Endothelial cell of umbilical vein (primary cell): ENCODE results near the gene C20orf202. TPM values are rescaled to one million over a fixed set of nuclear protein-coding genes. Genes with fewer than 3 reads are reported as not detected.

Experiments
- BruUV-seq: library from RNA; stranded (reverse); fragments of 400-500 nt; replicated peaks from 2 replicates; lab custom pipeline; 2021; lab: Mats Ljungman, UMichigan
- CTCF ChIA-PET: fragments of 300-600, 350-600 bp; sonication (Branson Sonifier 250); formaldehyde crosslinking; loops from one replicate; lab custom pipeline; 2021; ENCODE audit warnings: antibody characterized with exemption, inconsistent platforms; lab: Charles Lee
- POLR2A ChIA-PET: fragments of 300-600, 350-600 bp; sonication (Branson Sonifier 250); formaldehyde crosslinking; loops from one replicate; lab custom pipeline; 2021; ENCODE audit warnings: antibody characterized with exemption, inconsistent platforms; lab: Charles Lee
- DNase-seq: peaks from one replicate; pipeline ENCODE4 v3.0.0-alpha.2; 2011; ENCODE audit warnings: low read depth, low spot score
- FAIRE-seq: peaks from 2 replicates; lab custom pipeline; 2011; peaks lifted over from hg19 to GRCh38; lab: Jason Lieb, UNC
- H2AFZ ChIP-seq: 2 replicates; pipeline ENCODE4 v1.6.0; 2012; ENCODE audit warnings: low read depth, low read length, control low read depth, inconsistent platforms
- H3K27ac ChIP-seq: 2 replicates; pipeline ENCODE4 v1.5.1; 2011; ENCODE audit warnings: low read depth, mild to moderate bottlenecking, control low read depth, low read length, moderate library complexity; ENCODE audit not compliant: insufficient read depth
- H3K27me3 ChIP-seq, 2 experiments: 2 replicates each; pipeline versions ENCODE4 v1.6.0 to v1.6.1; 2011; ENCODE audit warnings: low read length in 2 of 2, mixed read lengths in 1 of 2; ENCODE audit not compliant: control insufficient read depth in 2 of 2, insufficient read depth in 2 of 2
- H3K36me3 ChIP-seq, 2 experiments: 2 replicates in 1 of 2; 3 replicates in 1 of 2; pipeline ENCODE4 v1.5.1; 2011; ENCODE audit warnings: low read length in 2 of 2, mild to moderate bottlenecking in 1 of 2, moderate library complexity in 1 of 2; ENCODE audit not compliant: control insufficient read depth in 2 of 2, insufficient read depth in 2 of 2; ENCODE audit errors: extremely low read depth in 1 of 2
- H3K4me1 ChIP-seq: 3 replicates; pipeline ENCODE4 v1.5.1; 2011; ENCODE audit warnings: mild to moderate bottlenecking, low read length; ENCODE audit not compliant: control insufficient read depth, insufficient read depth; ENCODE audit errors: extremely low read depth
- H3K4me2 ChIP-seq: 2 replicates; pipeline ENCODE4 v1.6.1; 2011; ENCODE audit warnings: low read length, control low read depth, mixed read lengths; ENCODE audit not compliant: insufficient read depth
- H3K4me3 ChIP-seq, 3 experiments: fragments of 200-600 bp in 1 of 3; sonication (generic), shearing (Covaris generic) in 1 of 3; replicated peaks in 1 of 3; 2 replicates each; pipeline ENCODE4 v1.5.1; 2011 to 2016; ENCODE audit warnings: control low read depth in 3 of 3, low read length in 3 of 3, mild to moderate bottlenecking in 2 of 3, inconsistent platforms in 1 of 3, low read depth in 1 of 3, moderate library complexity in 1 of 3; ENCODE audit not compliant: insufficient read depth in 1 of 3
- H3K79me2 ChIP-seq: 2 replicates; pipeline ENCODE4 v1.6.0; 2012; ENCODE audit warnings: low read length, inconsistent platforms; ENCODE audit not compliant: control insufficient read depth, insufficient read depth
- H3K9ac ChIP-seq: replicated peaks from 2 replicates; pipeline ENCODE3; 2011; ENCODE audit warnings: low read length, control low read depth; ENCODE audit not compliant: insufficient read depth; ENCODE audit errors: extremely low read depth
- H3K9me1 ChIP-seq: replicated peaks from 3 replicates; pipeline ENCODE4 v1.6.0; 2011; ENCODE audit warnings: mild to moderate bottlenecking, low read length; ENCODE audit not compliant: control insufficient read depth, insufficient read depth; ENCODE audit errors: extremely low read depth
- H3K9me3 ChIP-seq: replicated peaks from 2 replicates; pipeline ENCODE4 v1.5.1; 2012; ENCODE audit warnings: low read length, inconsistent platforms; ENCODE audit not compliant: control insufficient read depth, insufficient read depth
- H4K20me1 ChIP-seq: replicated peaks from 2 replicates; pipeline ENCODE3; 2011; ENCODE audit warnings: mild to moderate bottlenecking, low read length; ENCODE audit not compliant: control insufficient read depth, insufficient read depth; ENCODE audit errors: extremely low read depth
- EZH2 ChIP-seq: IDR thresholded peaks from 2 replicates; pipeline ENCODE4 v1.6.1; 2012; ENCODE audit warnings: borderline replicate concordance, low read depth, mild to moderate bottlenecking, moderate library complexity, low read length, inconsistent platforms; ENCODE audit not compliant: severe bottlenecking
- FOS ChIP-seq: IDR thresholded peaks from 2 replicates; pipeline ENCODE4 v1.6.1; 2011; ENCODE audit warnings: mild to moderate bottlenecking, low read length, moderate library complexity, borderline replicate concordance; ENCODE audit not compliant: insufficient read depth
- GATA2 ChIP-seq: IDR thresholded peaks from 2 replicates; pipeline ENCODE4 v1.7.0; 2011; ENCODE audit warnings: low read depth, mild to moderate bottlenecking, moderate library complexity, mixed read lengths, low read length; ENCODE audit not compliant: insufficient read length, insufficient read depth
- JUN ChIP-seq: IDR thresholded peaks from 2 replicates; pipeline ENCODE4 v1.6.1; 2011; ENCODE audit warnings: borderline replicate concordance, low read depth; ENCODE audit not compliant: insufficient read length, insufficient read depth
- MAX ChIP-seq: IDR thresholded peaks from 2 replicates; pipeline ENCODE4 v1.6.1; 2011; ENCODE audit not compliant: insufficient read depth, insufficient read length
- MYC ChIP-seq: IDR thresholded peaks from one replicate; pipeline ENCODE4 v1.6.1; 2011; ENCODE audit warnings: mild to moderate bottlenecking, low read depth, low read length
- POLR2A ChIP-seq: IDR thresholded peaks from 2 replicates; pipeline ENCODE4 v1.6.1; 2012; ENCODE audit warnings: low read depth, mild to moderate bottlenecking, control low read depth, low read length
- POLR2AphosphoS5 ChIP-seq: IDR thresholded peaks from 2 replicates; pipeline ENCODE4 v1.6.1; 2012; ENCODE audit warnings: low read depth, mild to moderate bottlenecking, control low read depth, low read length, moderate library complexity; ENCODE audit not compliant: insufficient read depth
- dilution Hi-C: fragments of 300-500 bp; cut with MboI; formaldehyde crosslinking; loops from one replicate; pipeline ENCODE4 v1.15.0; 2019; ENCODE audit warnings: low sequenced_read_pairs; ENCODE audit not compliant: extremely low pct_ligation_motif_present
- intact Hi-C: fragments of 100-400 bp; cut with micrococcal nuclease; formaldehyde crosslinking; loops from one replicate; pipeline ENCODE4 v1.10.0; 2022
- polyA plus RNA-seq, 4 experiments: library from polyadenylated mRNA; depleted of rRNA in 3 of 4; stranded (reverse) in 3 of 4; unstranded in 1 of 4; fragments of >200 nt; gene quantifications; 2 replicates each; pipeline versions ENCODE4 v1.2.1 to v1.2.3, GENCODE V29; 2011 to 2012; ENCODE audit warnings: missing spikeins in 1 of 4
- total RNA-seq: library from RNA; stranded (reverse); gene quantifications from 2 replicates; pipeline ENCODE4 v1.2.3, GENCODE V29; 2021
- TF ChIP-seq, protein P1 (sequence below), 2 donors: IDR thresholded peaks; 1 replicate in 1 of 2; 2 replicates in 1 of 2; pipeline ENCODE4 v1.5.1; 2011; ENCODE audit warnings: low read length in 2 of 2, mild to moderate bottlenecking in 2 of 2, moderate library complexity in 2 of 2, control low read depth in 1 of 2, inconsistent platforms in 1 of 2, low read depth in 1 of 2; ENCODE audit not compliant: insufficient read depth in 1 of 2; ENCODE audit errors: extremely low read depth in 1 of 2

C20orf202 gene
- total and polyA plus RNA-seq, 2 donors (not counting 3 experiments of a cell fraction or from before 2014, with no cell fraction given) = not detected

DNA sequence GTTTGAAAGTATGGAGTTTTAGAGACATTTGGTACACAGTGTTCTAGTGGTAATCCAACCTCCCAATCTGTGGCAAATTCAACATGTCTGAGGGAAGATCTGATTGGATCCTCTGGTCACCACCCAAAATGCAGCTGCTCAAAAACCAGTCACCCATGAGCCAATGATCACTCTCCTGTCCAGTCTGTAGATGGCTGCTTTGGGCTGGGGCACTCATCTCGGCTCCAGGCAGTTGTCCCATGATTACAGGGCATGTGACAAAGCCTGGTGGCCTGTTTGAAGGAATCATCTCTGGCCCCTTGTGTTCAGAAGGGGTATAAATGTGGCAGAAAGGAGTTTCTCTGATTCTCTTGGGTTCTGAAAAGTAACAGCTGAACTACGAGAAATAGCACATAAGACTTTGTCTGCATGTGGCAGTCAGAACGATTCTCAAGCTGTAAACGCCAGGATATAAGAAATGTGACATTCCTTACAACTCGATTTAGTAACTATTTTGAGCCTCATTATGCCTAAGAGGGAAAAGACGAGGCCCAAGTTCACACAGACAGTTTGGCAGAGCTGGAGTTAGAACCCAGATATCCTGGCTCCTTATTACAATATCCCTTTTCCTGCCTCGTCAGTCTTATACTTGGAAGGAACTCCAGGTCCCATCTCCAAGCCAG is 3.9 kb upstream of the C20orf202 start:
- H3K4me1 ChIP-seq = no peaks in the 10 kb centered on the region
- no peaks in the 10 kb centered on the region for H3K9me1 ChIP-seq
- CTCF ChIA-PET = interaction anchor here (1.0 to 2.2 kb wide), 5 partner anchors 14 to 305 kb away, joined by 3 to 7 read pairs (median 5); partner anchors contain the start of gene TMEM74B
- POLR2A ChIA-PET = no interaction called here
- TF ChIP-seq EZH2 (no peak), FOS (no peak), POLR2A (no peak), MAX (no peak), POLR2AphosphoS5 (no peak), JUN (no peak), GATA2 (no peak), MYC (no peak)
- TF ChIP-seq, protein P1, sequence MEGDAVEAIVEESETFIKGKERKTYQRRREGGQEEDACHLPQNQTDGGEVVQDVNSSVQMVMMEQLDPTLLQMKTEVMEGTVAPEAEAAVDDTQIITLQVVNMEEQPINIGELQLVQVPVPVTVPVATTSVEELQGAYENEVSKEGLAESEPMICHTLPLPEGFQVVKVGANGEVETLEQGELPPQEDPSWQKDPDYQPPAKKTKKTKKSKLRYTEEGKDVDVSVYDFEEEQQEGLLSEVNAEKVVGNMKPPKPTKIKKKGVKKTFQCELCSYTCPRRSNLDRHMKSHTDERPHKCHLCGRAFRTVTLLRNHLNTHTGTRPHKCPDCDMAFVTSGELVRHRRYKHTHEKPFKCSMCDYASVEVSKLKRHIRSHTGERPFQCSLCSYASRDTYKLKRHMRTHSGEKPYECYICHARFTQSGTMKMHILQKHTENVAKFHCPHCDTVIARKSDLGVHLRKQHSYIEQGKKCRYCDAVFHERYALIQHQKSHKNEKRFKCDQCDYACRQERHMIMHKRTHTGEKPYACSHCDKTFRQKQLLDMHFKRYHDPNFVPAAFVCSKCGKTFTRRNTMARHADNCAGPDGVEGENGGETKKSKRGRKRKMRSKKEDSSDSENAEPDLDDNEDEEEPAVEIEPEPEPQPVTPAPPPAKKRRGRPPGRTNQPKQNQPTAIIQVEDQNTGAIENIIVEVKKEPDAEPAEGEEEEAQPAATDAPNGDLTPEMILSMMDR (IDR thresholded peaks at IDR 0.05; ENCODE audit: extremely low read depth in 1 of 2, insufficient read depth in 1 of 2, low read depth in 1 of 2, low read length in 2 of 2) = no peak
- FAIRE-seq (peak; percentile 33), DNase-seq (no peak)
- no peaks in the 10 kb centered on the region for H4K20me1 ChIP-seq
- no peak overlapping the region for H3K4me2 ChIP-seq
- H3K4me3 ChIP-seq = no peak overlapping the region
- no peaks in the 10 kb centered on the region for H3K36me3 ChIP-seq
- dilution Hi-C loops = no loop called here
- H3K9me3 ChIP-seq = no peaks in the 10 kb centered on the region
- no peak overlapping the region for H2AFZ ChIP-seq
- H3K9ac ChIP-seq = no peak overlapping the region
- no peaks in the 10 kb centered on the region for H3K79me2 ChIP-seq
- intact Hi-C loops = no loop called here
- peaks cover 10% of the 10 kb centered on the region in 2 experiments for H3K27me3 ChIP-seq
- BruUV-seq = no TSS peak
- no peak overlapping the region for H3K27ac ChIP-seq
